ENCODE data around the gene BSPH1.
"Not testable (repeated sequence)": the region's sequence is repeated elsewhere in the genome, so short reads cannot be mapped to it uniquely, and the experiment has no call there.

Gene BSPH1

DNA sequence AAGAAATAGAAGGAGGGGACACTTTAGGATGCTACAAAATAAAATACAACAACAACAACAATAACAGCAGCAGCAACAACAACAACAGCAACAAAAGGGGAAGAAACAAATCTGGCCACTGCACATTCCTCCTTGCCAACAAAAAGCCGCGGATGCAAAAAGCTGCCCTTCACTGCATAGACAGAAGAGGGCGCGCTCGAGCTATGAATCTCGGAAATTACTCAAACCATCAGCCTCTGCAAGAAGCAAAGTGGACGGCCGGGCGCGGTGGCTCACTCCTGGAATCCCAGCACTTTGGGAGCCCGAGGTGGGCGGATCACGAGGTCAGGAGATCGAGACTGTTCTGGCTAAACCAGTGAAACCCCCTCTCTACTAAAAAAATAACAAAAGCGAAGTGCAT, 71.9 kb downstream of the BSPH1 start:
- not testable (repeated sequence) for DNase-seq (ENCODE audit: low read depth in 2 of 2)
